HG03159 (cell line): ENCODE measurements around the gene ACBD3.
"Not testable (repeated sequence)": the region's sequence is repeated elsewhere in the genome, so short reads cannot be mapped to it uniquely, and the experiment has no call there.

Experiments used
- ATAC-seq: cut with Tn5 transposase; IDR thresholded peaks from one replicate; pipeline ENCODE4 v1.9.1; 2021; ENCODE audit warnings: mild to moderate bottlenecking, moderate library complexity; ENCODE audit not compliant: unreplicated experiment

Gene ACBD3

GRCh38 chr1:226186124-226187018 is at the start of gene ACBD3:
ACBD3 (minus strand) TSS chr1:226186741; CDS start chr1:226186675, 66 bp downstream.
- ATAC-seq: peak; percentile 96

DNA sequence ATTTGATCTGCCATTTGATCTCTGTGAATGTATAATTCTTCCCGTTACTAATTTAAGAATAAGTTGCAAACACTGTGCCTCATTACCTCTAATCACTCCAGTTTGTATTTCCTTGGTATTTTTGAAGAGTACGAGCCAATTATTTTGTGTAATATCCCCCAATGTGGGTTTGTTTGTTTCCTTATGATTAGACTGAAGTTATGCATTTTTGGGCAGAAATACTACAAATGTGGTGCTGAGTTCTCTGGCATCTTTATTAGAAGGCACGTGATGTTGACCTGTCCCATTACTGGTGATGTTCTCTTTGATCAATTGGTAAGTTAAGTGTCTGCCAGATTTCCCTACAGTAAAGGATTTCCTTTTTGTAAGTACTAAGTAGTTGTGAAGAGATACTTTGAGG is 47.3 kb upstream of the ACBD3 start:
- no peak for ATAC-seq

GRCh38 chr1:226233293-226233692 is 46.8 kb upstream of the ACBD3 start:
- peak; percentile 49 for ATAC-seq

GRCh38 chr1:226226601-226227000 is 40.1 kb upstream of the ACBD3 start:
- no peak for ATAC-seq

GRCh38 chr1:226223786-226224244 is 37.3 kb upstream of the ACBD3 start:
- peak; percentile 70 for ATAC-seq

DNA sequence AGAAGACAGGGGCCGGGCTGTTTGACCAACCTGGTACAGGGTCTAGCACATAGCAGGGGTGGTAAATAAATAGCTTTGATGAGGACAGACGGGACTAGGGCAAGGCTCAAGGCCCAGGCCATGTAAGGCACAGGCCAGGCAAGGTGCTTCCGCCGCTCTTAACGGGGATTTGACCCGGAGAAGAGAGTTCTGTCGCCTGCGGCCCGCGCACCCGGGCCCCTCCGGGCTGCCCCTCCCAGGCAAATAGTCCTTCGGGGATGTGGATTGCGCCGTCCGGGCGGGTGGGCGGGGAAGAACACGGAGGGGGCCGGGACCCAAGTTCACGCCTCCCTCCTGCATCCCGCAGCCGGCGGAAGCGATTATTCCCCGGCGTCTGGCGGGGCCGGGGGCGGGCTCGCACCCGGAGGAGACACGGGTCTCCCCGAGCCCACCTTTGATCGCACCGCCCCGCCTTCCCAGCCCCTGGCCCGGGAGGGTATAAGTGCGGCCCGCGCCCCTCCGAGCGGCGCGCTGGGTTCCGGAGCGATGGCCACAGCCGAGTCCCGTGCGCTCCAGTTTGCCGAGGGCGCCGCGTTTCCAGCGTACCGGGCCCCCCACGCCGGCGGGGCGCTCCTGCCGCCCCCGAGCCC is 36.7 kb upstream of the ACBD3 start, which contains the start of gene MIXL1:
MIXL1 (plus strand) TSS at position 508 of the 629 bp plus-strand sequence; CDS start at position 526, 18 bp downstream.
- ATAC-seq: peak; percentile 32

DNA sequence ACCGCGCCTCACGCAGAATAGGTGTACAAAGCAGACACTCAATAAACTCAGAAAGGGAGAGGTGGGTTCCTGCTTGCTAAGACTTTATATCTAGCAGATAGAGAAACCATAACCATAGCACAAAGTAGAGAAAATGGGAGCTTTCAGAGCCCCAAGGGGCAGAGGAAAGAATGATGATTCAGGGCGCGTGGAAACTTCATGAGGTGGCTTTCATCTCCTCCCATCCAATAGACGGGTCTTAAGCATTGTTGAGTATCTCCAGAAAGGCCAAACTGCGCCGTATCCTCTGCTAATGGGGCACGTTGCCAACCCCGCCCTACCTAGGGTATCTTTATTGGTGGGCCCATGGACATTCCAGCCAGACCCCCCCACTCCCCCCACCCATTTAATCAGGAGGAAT is 36.1 kb upstream of the ACBD3 start:
- no peak for ATAC-seq

DNA sequence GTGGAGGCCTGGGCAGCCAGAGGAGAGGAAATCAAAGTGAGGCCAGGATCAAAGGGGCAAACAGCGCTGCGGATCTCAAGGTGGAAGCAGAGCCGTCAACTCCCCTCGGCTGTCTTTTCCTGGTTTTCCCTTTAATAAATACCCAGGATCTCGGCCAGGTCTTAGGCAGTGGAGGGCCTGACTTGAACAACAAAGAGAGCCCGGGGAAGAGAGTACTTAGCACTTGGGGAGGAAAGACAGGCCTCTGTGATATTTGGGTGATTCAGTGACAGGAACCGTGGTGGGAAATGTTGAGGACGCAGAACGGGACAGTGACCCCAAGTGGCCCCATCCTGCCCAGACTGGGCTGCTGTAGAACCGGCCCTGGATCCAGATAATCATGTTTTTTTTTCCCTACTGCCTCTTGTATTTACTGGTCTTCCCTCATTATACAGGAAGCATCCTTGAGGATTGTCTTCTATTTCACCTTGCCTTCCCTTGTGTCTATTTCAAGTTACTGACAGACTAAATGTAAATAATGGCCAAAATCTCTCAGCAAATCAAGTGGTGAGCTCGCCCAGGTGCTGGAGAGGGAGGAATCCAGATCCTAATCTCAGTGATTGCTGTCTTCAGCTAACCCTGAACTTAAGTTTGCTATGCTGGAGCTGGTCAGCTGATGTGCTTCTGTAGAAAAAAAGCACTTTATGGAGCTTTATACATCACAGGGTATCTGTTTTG is 34.1 kb upstream of the ACBD3 start:
- ATAC-seq: no peak

DNA sequence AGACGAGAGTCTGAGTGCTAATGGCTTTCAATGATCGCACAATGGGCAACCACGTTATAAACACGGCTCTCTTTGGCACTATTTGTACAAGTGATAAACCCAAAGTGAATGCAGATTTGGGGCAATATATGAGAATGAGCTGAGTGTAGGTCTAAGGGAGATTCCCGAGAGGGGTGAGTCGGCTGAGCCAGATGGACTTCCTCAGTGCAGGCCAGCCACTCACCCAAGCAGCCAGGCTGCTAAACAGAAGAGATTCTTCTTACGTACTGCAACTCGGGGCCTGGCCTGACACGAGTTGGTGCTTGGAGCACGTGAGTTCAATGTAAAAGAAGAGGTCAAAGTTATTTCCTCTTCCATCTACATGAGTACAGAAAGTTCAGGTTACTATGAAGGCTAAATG is 30.7 kb upstream of the ACBD3 start:
- ATAC-seq: no peak

- no peak for ATAC-seq
Observed at GRCh38 chr1:226216056-226216455, 29.5 kb upstream of the ACBD3 start.

DNA sequence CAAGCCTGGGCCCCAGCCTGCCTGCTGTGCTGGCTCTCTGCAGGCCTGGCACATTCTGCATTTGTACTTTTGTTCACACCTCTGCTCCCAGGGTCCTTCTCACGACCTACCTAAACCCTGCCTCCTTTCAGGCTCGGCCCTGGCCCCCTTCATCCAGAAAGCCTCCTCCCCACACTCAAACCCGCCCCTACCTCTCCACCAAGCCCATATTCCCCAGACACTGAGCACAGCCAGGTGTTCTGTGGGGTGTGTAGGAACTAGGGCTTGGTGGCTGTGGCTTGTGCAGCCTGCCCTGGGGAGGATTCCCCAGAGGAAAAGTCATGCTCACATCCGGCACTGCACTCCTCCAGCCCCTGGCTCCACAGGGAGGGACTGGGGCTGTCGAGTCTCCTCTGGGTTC is 28.7 kb upstream of the ACBD3 start:
- no peak for ATAC-seq

GRCh38 chr1:226212545-226212944 is 26.0 kb upstream of the ACBD3 start:
- ATAC-seq: no peak

GRCh38 chr1:226211181-226211821 is 24.8 kb upstream of the ACBD3 start:
- ATAC-seq: no peak

DNA sequence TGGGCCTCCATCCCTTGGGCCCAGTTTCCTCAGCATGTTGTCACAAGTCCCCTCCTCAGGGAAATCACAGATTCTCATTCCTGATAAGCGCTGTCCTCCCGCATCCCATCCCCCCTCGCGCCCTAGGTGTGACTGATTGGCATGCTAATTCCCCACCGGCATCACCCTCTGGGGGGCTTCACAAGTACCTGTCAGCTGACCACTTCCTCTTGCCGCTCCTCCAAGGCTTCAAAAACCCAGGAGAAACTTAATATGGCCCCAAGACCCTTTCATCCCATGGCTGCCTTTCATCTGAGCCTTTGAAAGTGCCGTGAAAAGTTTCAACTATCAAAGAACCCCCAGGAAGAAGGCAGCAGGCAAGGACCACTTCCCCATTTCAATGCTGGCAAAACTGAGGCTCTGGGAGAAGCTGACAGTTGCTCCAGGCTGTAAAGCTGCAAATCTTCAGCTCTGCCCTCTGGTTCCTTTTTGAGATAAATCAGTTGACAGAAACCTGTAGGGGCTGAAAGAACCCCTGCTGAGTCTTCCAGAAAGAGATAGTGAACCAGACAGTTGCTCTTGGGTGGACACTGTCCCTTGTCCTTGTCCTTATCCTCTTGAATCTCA is 24.1 kb upstream of the ACBD3 start:
- no peak for ATAC-seq

DNA sequence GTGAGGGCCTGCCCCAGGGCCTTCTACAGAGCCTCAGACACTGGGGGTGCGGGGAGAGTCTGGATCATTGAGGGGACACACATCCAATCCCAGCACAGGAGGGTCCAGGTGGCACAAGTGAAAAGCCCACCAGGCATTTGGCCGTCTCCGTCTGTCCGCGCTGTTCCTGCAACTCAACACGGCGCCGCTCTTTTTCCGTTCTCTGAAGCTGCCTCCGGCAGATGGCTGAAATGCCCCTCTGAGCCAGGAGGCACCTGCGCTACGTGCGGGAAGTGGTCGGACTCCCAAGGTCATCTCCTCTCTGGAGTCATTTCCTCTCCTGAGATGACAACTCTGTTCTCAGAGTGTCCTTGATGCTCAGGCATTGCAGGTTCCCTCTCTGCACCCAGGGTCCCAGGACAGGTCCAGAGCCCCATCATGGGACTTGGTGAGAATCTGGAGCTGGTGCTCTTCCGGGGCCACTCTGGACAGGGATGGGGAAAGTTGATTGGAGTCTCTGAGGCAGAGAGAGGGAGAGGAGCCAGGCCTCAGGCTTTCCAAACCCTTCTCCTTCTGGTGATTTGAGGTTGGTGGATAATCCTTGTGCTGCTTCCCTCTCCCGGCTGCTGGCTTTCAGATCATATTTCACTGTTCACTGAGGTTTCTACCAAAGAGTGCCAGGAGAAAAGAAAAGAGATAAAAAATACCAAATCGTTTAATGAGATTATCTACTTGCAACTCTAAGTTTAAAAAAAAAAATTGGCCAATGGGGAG is 22.9 kb upstream of the ACBD3 start:
- ATAC-seq: no peak

GRCh38 chr1:226207048-226207447 is 20.5 kb upstream of the ACBD3 start:
- no peak for ATAC-seq

GRCh38 chr1:226204198-226204597 is 17.7 kb upstream of the ACBD3 start:
- ATAC-seq: no peak

DNA sequence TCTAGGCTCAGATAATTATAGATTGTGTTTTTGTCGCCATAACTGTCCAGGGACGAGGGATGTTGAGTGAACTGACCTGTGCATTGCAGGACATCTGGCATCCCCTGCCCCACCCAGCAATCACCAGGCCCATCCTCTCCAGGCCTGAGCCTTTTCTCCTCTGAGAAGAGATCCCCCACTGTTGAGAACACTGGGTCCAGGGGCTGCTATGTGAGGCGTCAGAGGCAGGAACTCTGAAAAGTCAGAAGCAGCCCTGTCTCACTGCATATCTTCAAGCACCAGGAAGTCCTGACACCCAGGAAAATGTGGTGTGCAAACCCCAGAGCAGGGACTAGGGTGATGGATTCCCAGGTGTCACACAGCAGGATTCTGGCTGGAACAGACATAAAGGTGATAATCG is 17.1 kb upstream of the ACBD3 start:
- ATAC-seq: no peak

- ATAC-seq: no peak
Observed at GRCh38 chr1:226203240-226203639, 16.7 kb upstream of the ACBD3 start.

GRCh38 chr1:226202666-226203065 is 16.1 kb upstream of the ACBD3 start:
- not testable (repeated sequence) for ATAC-seq
